ENCODE data around the gene AMIGO1.

AMIGO1 gene

GRCh38 chr1:109527846-109528695 is 18.5 kb upstream of the AMIGO1 start:
- H2AK5ac ChIP-seq (ENCODE audit: low read length) = no peak overlapping the region
- DNase-seq = no peak
- H3K18ac ChIP-seq (ENCODE audit: low read length) = no peak overlapping the region
- no peaks in the 10 kb centered on the region for H3K79me2 ChIP-seq (ENCODE audit: control insufficient read depth, insufficient read depth, low read length, poor library complexity)
- no peak overlapping the region for H3K9ac ChIP-seq (ENCODE audit: low read length)
- H3K36me3 ChIP-seq (ENCODE audit: control insufficient read depth in 1 of 2, insufficient read depth in 2 of 2, low read length in 2 of 2) = no peaks in the 10 kb centered on the region
- no peak overlapping the region for H3K14ac ChIP-seq (ENCODE audit: low read length)
- no peak overlapping the region for H2BK5ac ChIP-seq (ENCODE audit: low read depth, low read length, poor library complexity)
- no peak overlapping the region for H4K91ac ChIP-seq (ENCODE audit: low read depth, low read length)
- peaks cover 0 to 2% of the 10 kb centered on the region in 2 experiments for H3K4me1 ChIP-seq (ENCODE audit: control insufficient read depth in 1 of 2, insufficient read depth in 2 of 2, low read length in 2 of 2)
- no peak overlapping the region for H4K12ac ChIP-seq (ENCODE audit: low read depth, low read length)
- H3K23ac ChIP-seq (ENCODE audit: low read length) = no peak overlapping the region
- peaks cover 2% of the 10 kb centered on the region for H3K9me3 ChIP-seq (ENCODE audit: insufficient read depth, low read depth, low read length)
- no peak overlapping the region for H2AFZ ChIP-seq (ENCODE audit: insufficient read depth, low read length, poor library complexity)
- no peak overlapping the region for H3K4me2 ChIP-seq (ENCODE audit: low read length)
- no peak overlapping the region for H2BK12ac ChIP-seq (ENCODE audit: low read length)
- H3K79me1 ChIP-seq (ENCODE audit: low read length) = no peaks in the 10 kb centered on the region
- no peak overlapping the region for H2BK120ac ChIP-seq (ENCODE audit: insufficient read depth, low read length, poor library complexity)
- no peak overlapping the region for H3K27ac ChIP-seq (ENCODE audit: low read depth, low read length)
- no peak overlapping the region for H4K8ac ChIP-seq (ENCODE audit: low read depth, low read length)
- no peak overlapping the region for H3K4ac ChIP-seq (ENCODE audit: low read depth, low read length)
- H3K4me3 ChIP-seq (ENCODE audit: low read depth, low read length) = no peak overlapping the region
- no CpG with 5 or more reads among the region's 9 CpGs for WGBS (ENCODE audit: extremely low coverage, insufficient coverage, insufficient read length)
- no peaks in the 10 kb centered on the region for H3K27me3 ChIP-seq (ENCODE audit: insufficient read depth, low read length)

GRCh38 chr1:109527098-109527811 is 17.7 kb upstream of the AMIGO1 start:
- peaks cover 2% of the 10 kb centered on the region for H3K9me3 ChIP-seq (ENCODE audit: insufficient read depth, low read depth, low read length)
- H3K27ac ChIP-seq (ENCODE audit: low read depth, low read length) = no peak overlapping the region
- no peaks in the 10 kb centered on the region for H3K79me2 ChIP-seq (ENCODE audit: control insufficient read depth, insufficient read depth, low read length, poor library complexity)
- no peak overlapping the region for H3K18ac ChIP-seq (ENCODE audit: low read length)
- no peak for DNase-seq
- H3K36me3 ChIP-seq (ENCODE audit: control insufficient read depth in 1 of 2, insufficient read depth in 2 of 2, low read length in 2 of 2) = no peaks in the 10 kb centered on the region
- no peaks in the 10 kb centered on the region for H3K79me1 ChIP-seq (ENCODE audit: low read length)
- H3K14ac ChIP-seq (ENCODE audit: low read length) = no peak overlapping the region
- no peaks in the 10 kb centered on the region for H3K4me1 ChIP-seq (ENCODE audit: control insufficient read depth in 1 of 2, insufficient read depth in 2 of 2, low read length in 2 of 2)
- no peaks in the 10 kb centered on the region for H3K27me3 ChIP-seq (ENCODE audit: insufficient read depth, low read length)
- H4K12ac ChIP-seq (ENCODE audit: low read depth, low read length) = no peak overlapping the region
- no peak overlapping the region for H4K8ac ChIP-seq (ENCODE audit: low read depth, low read length)
- H3K4ac ChIP-seq (ENCODE audit: low read depth, low read length) = no peak overlapping the region
- no peak overlapping the region for H2BK120ac ChIP-seq (ENCODE audit: insufficient read depth, low read length, poor library complexity)
- H4K91ac ChIP-seq (ENCODE audit: low read depth, low read length) = no peak overlapping the region
- H2BK5ac ChIP-seq (ENCODE audit: low read depth, low read length, poor library complexity) = no peak overlapping the region
- no peak overlapping the region for H3K4me3 ChIP-seq (ENCODE audit: low read depth, low read length)
- no peak overlapping the region for H2AK5ac ChIP-seq (ENCODE audit: low read length)
- no peak overlapping the region for H2AFZ ChIP-seq (ENCODE audit: insufficient read depth, low read length, poor library complexity)
- no peak overlapping the region for H3K9ac ChIP-seq (ENCODE audit: low read length)
- no peak overlapping the region for H3K23ac ChIP-seq (ENCODE audit: low read length)
- no peak overlapping the region for H2BK12ac ChIP-seq (ENCODE audit: low read length)
- no CpG with 5 or more reads among the region's 14 CpGs for WGBS (ENCODE audit: extremely low coverage, insufficient coverage, insufficient read length)
- H3K4me2 ChIP-seq (ENCODE audit: low read length) = no peak overlapping the region

GRCh38 chr1:109523706-109524105 is 14.2 kb upstream of the AMIGO1 start:
- Histone ChIP-seq H3K14ac (ENCODE audit: low read length) (no peak overlapping the region), H2BK120ac (ENCODE audit: insufficient read depth, low read length, poor library complexity) (no peak overlapping the region), H3K27ac (ENCODE audit: low read depth, low read length) (no peak overlapping the region), H3K23ac (ENCODE audit: low read length) (no peak overlapping the region), H3K79me2 (ENCODE audit: control insufficient read depth, insufficient read depth, low read length, poor library complexity) (no peaks in the 10 kb centered on the region), H3K79me1 (ENCODE audit: low read length) (no peaks in the 10 kb centered on the region), H3K18ac (ENCODE audit: low read length) (no peak overlapping the region), H3K36me3 (ENCODE audit: control insufficient read depth in 1 of 2, insufficient read depth in 2 of 2, low read length in 2 of 2) (no peaks in the 10 kb centered on the region), H3K4me1 (ENCODE audit: control insufficient read depth in 1 of 2, insufficient read depth in 2 of 2, low read length in 2 of 2) (no peaks in the 10 kb centered on the region), H3K4ac (ENCODE audit: low read depth, low read length) (no peak overlapping the region), H2AK5ac (ENCODE audit: low read length) (no peak overlapping the region), H4K91ac (ENCODE audit: low read depth, low read length) (no peak overlapping the region), H4K8ac (ENCODE audit: low read depth, low read length) (no peak overlapping the region), H3K4me2 (ENCODE audit: low read length) (no peak overlapping the region), H3K27me3 (ENCODE audit: insufficient read depth, low read length) (no peaks in the 10 kb centered on the region), H3K9me3 (ENCODE audit: insufficient read depth, low read depth, low read length) (no peaks in the 10 kb centered on the region), H2AFZ (ENCODE audit: insufficient read depth, low read length, poor library complexity) (no peak overlapping the region), H2BK12ac (ENCODE audit: low read length) (no peak overlapping the region), H3K4me3 (ENCODE audit: low read depth, low read length) (no peak overlapping the region), H2BK5ac (ENCODE audit: low read depth, low read length, poor library complexity) (no peak overlapping the region), H3K9ac (ENCODE audit: low read length) (no peak overlapping the region), H4K12ac (ENCODE audit: low read depth, low read length) (no peak overlapping the region)
- WGBS (ENCODE audit: extremely low coverage, insufficient coverage, insufficient read length) = no CpG with 5 or more reads among the region's 2 CpGs
- no peak for DNase-seq

- WGBS (ENCODE audit: extremely low coverage, insufficient coverage, insufficient read length) = no CpG with 5 or more reads among the region's 7 CpGs
- no peak overlapping the region for H3K18ac ChIP-seq (ENCODE audit: low read length)
Measured at GRCh38 chr1:109522026-109522425, 12.5 kb upstream of the AMIGO1 start.

More at GRCh38 chr1:109522026-109522425, 12.5 kb upstream of the AMIGO1 start:
- no peak overlapping the region for H3K4me3 ChIP-seq (ENCODE audit: low read depth, low read length)
- H2BK12ac ChIP-seq (ENCODE audit: low read length) = no peak overlapping the region
- H4K12ac ChIP-seq (ENCODE audit: low read depth, low read length) = no peak overlapping the region
- H3K27me3 ChIP-seq (ENCODE audit: insufficient read depth, low read length) = no peaks in the 10 kb centered on the region
- no peak overlapping the region for H4K91ac ChIP-seq (ENCODE audit: low read depth, low read length)
- H3K9me3 ChIP-seq (ENCODE audit: insufficient read depth, low read depth, low read length) = no peaks in the 10 kb centered on the region
- H3K4me1 ChIP-seq (ENCODE audit: control insufficient read depth in 1 of 2, insufficient read depth in 2 of 2, low read length in 2 of 2) = no peaks in the 10 kb centered on the region
- H3K27ac ChIP-seq (ENCODE audit: low read depth, low read length) = no peak overlapping the region
- DNase-seq = no peak
- no peak overlapping the region for H2BK5ac ChIP-seq (ENCODE audit: low read depth, low read length, poor library complexity)
- no peak overlapping the region for H3K14ac ChIP-seq (ENCODE audit: low read length)
- H3K36me3 ChIP-seq (ENCODE audit: control insufficient read depth in 1 of 2, insufficient read depth in 2 of 2, low read length in 2 of 2) = no peaks in the 10 kb centered on the region
- H4K8ac ChIP-seq (ENCODE audit: low read depth, low read length) = no peak overlapping the region
- H3K79me2 ChIP-seq (ENCODE audit: control insufficient read depth, insufficient read depth, low read length, poor library complexity) = no peaks in the 10 kb centered on the region
- H3K9ac ChIP-seq (ENCODE audit: low read length) = no peak overlapping the region
- H3K23ac ChIP-seq (ENCODE audit: low read length) = no peak overlapping the region
- no peak overlapping the region for H2AFZ ChIP-seq (ENCODE audit: insufficient read depth, low read length, poor library complexity)
- no peak overlapping the region for H2BK120ac ChIP-seq (ENCODE audit: insufficient read depth, low read length, poor library complexity)
- H2AK5ac ChIP-seq (ENCODE audit: low read length) = no peak overlapping the region
- no peaks in the 10 kb centered on the region for H3K79me1 ChIP-seq (ENCODE audit: low read length)
- no peak overlapping the region for H3K4me2 ChIP-seq (ENCODE audit: low read length)
- no peak overlapping the region for H3K4ac ChIP-seq (ENCODE audit: low read depth, low read length)

Measured in trophoblast cell (in vitro differentiated cells and primary cell).